Astrocyte of the cerebellum (primary cell): ENCODE results near the gene ACTRT2.

Source experiments
- DNase-seq: peaks from one replicate; pipeline ENCODE4 v3.0.0-alpha.2; 2011; ENCODE audit warnings: low read depth
- H3K4me3 ChIP-seq: 2 replicates; pipeline ENCODE4 v1.5.1; 2011; ENCODE audit warnings: mild to moderate bottlenecking, low read depth, low read length, moderate library complexity
- in situ Hi-C: cut with HindIII; loops from 2 replicates; pipeline ENCODE4 v1.10.0; 2017; ENCODE audit warnings: low sequenced_read_pairs
- TF ChIP-seq, protein P1 (sequence below): IDR thresholded peaks from 2 replicates; pipeline ENCODE4 v1.5.1; 2012; ENCODE audit warnings: low read length, low read depth, moderate library complexity, mild to moderate bottlenecking; ENCODE audit errors: missing control alignments

ACTRT2 gene

DNA sequence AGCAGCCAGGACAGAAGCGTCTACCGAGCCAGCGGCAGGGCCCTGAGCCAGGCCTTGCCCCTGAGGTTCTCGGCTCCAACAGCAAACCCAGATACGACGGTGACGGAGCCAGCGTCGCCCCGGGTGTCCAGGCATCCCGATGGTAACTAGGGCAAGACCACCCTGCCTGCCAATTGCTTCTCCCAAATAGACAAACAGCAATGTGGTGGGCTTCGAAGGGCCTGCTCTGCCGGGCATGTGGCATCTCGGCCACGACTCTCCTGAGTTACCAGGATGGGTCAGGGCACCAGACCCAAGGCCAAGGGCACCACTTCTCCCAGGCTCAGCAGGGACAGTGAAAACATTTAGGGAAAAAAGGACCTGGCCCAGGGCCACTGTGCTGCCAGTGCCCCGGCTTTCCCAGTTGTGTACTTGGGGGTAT is 3.2 kb upstream of the ACTRT2 start:
- no peak overlapping the region for H3K4me3 ChIP-seq
- no peak for DNase-seq
- in situ Hi-C loops, result no loop called here
- TF ChIP-seq, protein P1, sequence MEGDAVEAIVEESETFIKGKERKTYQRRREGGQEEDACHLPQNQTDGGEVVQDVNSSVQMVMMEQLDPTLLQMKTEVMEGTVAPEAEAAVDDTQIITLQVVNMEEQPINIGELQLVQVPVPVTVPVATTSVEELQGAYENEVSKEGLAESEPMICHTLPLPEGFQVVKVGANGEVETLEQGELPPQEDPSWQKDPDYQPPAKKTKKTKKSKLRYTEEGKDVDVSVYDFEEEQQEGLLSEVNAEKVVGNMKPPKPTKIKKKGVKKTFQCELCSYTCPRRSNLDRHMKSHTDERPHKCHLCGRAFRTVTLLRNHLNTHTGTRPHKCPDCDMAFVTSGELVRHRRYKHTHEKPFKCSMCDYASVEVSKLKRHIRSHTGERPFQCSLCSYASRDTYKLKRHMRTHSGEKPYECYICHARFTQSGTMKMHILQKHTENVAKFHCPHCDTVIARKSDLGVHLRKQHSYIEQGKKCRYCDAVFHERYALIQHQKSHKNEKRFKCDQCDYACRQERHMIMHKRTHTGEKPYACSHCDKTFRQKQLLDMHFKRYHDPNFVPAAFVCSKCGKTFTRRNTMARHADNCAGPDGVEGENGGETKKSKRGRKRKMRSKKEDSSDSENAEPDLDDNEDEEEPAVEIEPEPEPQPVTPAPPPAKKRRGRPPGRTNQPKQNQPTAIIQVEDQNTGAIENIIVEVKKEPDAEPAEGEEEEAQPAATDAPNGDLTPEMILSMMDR, result no peak

DNA sequence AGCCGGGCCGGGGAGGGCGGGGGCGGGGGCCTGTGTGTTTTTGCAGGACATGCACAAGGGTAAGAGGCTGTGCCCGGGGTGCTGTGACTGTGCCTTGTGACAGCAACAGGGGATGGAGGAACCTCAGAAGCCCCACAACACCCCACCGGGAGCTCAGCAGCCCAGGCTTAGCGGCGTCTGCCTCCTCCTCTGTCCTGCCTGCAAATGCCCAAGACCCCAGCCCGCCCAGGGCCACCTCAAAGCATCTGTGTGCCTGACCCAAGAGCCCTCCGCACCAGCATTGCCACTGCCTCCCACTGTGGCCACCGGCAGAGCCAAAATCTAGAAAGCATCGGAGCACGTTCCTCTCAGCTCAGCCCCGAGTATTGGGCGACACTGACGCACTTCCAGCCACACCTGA is 2.7 kb upstream of the ACTRT2 start:
- in situ Hi-C loops, result no loop called here
- TF ChIP-seq, protein P1, result no peak
- H3K4me3 ChIP-seq, result no peak overlapping the region
- DNase-seq, result no peak

DNA sequence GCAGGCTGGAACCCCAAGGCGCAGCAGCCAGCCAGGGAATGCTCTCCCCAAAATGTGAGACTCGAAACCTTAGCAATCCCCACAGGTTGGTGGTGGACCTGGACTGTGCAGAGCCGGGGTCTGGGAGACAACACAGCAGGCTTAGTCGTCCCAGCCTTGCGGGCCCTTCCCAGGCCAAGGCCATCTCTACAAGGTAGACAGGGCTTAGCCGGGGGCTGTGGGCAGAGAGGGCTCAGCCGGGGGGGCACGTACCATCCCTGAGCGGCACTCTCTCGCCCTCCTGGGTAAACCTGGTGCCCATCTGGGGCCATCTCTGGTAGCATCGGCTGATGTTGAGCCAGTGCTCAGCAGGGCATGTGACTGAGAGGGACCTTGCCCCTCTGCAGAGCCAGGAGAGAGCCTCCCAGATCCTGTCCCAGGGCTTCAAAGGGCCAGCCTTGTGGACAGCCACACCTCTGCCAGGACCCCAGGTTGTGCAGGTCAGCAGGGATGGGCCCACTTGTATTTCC is 2.2 kb upstream of the ACTRT2 start:
- TF ChIP-seq, protein P1, result no peak
- no peak overlapping the region for H3K4me3 ChIP-seq
- DNase-seq, result no peak

DNA sequence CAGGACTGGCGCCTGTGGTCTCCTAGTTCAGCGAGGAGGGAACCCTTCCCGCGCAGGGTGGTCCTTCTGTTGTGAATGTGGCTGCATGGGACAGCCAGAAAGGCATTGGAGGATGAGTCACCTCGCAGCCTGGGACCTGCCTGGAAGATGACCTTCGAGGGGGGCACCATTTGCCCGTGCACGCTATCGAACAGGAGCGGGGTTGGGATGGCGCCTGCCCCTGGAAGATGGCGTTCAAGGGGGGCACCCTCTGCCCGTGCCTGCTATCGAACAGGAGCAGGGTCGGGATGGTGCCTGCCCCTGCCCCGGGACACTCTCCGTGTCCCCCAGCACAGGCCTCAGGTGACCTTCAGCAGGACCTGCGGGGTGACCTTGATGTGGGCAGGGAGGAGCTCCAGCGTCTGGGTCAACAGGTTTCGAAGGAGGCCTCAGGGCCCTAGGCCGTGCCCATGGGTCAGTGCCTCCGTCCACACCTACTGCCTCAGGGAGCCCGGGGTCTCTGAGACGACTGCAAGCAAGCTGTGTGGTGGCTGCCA is 1.7 kb upstream of the ACTRT2 start:
- no peak for DNase-seq
- in situ Hi-C loops, result no loop called here
- TF ChIP-seq, protein P1, result no peak
- H3K4me3 ChIP-seq, result no peak overlapping the region

More for the DNA sequence above, 2.2 kb upstream of the ACTRT2 start:
- in situ Hi-C loops, result no loop called here

DNA sequence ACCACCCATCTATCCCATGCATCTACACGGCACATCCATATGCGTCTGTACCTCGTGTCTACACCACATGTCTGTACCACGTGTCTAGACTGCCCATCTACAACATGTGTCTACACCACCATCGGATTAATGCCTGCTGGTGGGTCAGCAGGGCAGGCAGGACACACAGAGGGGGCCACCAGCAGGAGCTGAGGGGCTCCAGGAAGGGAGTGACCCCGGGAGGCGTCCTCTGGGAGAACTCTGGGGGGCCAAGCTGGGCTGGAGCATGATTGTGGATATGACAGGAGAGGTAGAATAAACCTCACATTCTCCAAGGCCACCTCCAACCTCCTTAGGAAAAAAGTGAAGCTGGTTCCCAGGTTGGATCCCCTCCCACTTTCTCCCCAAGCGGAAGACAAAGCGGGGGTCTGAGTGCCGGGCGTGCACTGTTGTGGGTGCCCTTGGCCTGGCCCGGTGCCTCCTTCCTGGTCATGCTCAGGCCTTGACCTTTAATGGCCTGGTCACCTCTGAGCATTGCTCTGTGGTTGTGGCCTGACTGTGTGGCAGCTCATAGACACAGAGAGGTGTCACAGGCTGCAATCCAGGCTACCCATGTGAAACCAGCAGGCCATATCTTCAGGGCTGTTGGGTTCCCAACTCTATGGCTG is 881 bp upstream of the ACTRT2 start:
- H3K4me3 ChIP-seq, result no peak overlapping the region
- TF ChIP-seq, protein P1, result no peak
- in situ Hi-C loops, result no loop called here
- no peak for DNase-seq

DNA sequence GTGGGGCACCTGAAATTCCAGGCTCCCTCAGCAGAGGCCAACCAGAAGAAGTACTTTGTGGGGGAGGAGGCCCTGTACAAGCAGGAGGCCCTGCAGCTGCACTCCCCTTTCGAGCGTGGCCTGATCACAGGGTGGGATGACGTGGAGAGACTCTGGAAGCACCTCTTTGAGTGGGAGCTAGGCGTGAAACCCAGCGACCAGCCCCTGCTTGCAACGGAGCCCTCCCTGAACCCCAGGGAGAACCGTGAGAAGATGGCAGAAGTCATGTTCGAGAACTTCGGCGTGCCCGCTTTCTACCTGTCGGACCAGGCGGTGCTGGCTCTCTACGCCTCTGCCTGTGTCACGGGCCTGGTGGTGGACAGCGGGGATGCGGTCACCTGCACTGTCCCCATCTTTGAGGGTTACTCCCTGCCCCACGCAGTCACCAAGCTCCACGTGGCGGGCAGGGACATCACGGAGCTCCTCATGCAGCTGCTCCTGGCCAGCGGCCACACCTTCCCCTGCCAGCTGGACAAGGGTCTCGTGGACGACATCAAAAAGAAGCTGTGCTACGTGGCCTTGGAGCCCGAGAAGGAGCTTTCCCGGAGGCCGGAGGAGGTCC is 634 bp downstream of the ACTRT2 start:
- in situ Hi-C loops, result no loop called here
- no peak for DNase-seq
- H3K4me3 ChIP-seq, result no peak overlapping the region
- TF ChIP-seq, protein P1, result no peak
